Ovary (tissue), 3 donors: ENCODE results near the gene TSPAN19.

Experiments used
- EP300 ChIP-seq: sonication (generic); formaldehyde crosslinking; IDR thresholded peaks from one replicate; pipeline ENCODE4 v1.6.1; 2017; ENCODE audit warnings: antibody characterized with exemption
- POLR2A ChIP-seq: fragments of 450-650 bp; IDR thresholded peaks from one replicate; pipeline ENCODE4 v1.6.1; 2017; ENCODE audit warnings: antibody characterized with exemption, mild to moderate bottlenecking, moderate library complexity
- TF ChIP-seq, protein P1 (sequence below), 3 donors: fragments of 450-650 bp in 2 of 3; fragments of 200-600 bp in 1 of 3; IDR thresholded peaks; one replicate each; pipeline versions ENCODE4 v1.5.1 to v1.8.0; 2016 to 2022; ENCODE audit warnings: antibody characterized with exemption in 3 of 3, mild to moderate bottlenecking in 1 of 3
- donor health status: DM: no; HTN: no; CAD: no.

DNA sequence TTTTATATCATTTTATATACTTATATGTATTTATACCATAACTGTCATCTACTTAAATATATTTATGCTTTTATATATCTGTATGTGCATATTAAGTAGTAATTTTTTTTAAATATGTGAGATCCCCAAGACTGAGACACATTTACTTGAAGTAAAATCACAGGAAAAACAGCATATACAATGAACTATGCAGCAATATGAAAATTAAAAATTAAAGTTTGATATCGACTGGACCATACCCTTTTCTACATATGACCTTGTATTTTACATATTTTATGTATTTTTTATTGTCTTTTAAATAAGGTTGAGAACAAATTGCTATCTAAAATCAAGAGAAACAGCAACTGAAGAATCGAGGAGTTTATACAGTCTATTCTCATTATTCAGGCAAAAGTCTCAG, 50.0 kb downstream of the TSPAN19 start:
- no peak for TF ChIP-seq POLR2A
- TF ChIP-seq, protein P1, sequence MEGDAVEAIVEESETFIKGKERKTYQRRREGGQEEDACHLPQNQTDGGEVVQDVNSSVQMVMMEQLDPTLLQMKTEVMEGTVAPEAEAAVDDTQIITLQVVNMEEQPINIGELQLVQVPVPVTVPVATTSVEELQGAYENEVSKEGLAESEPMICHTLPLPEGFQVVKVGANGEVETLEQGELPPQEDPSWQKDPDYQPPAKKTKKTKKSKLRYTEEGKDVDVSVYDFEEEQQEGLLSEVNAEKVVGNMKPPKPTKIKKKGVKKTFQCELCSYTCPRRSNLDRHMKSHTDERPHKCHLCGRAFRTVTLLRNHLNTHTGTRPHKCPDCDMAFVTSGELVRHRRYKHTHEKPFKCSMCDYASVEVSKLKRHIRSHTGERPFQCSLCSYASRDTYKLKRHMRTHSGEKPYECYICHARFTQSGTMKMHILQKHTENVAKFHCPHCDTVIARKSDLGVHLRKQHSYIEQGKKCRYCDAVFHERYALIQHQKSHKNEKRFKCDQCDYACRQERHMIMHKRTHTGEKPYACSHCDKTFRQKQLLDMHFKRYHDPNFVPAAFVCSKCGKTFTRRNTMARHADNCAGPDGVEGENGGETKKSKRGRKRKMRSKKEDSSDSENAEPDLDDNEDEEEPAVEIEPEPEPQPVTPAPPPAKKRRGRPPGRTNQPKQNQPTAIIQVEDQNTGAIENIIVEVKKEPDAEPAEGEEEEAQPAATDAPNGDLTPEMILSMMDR (IDR thresholded peaks at IDR 0.05) = no peak
- TF ChIP-seq EP300 = no peak
